Testis (tissue), 3 donors: Measurements from ENCODE around the gene RHEB. TPM values are rescaled to one million over a fixed set of nuclear protein-coding genes. Genes with fewer than 3 reads are reported as not detected.

Source experiments
- DNase-seq: peaks from one replicate; pipeline ENCODE4 v3.0.0-alpha.2; 2019
- H3K27ac ChIP-seq, 2 donors: fragments of 200-600 bp; sonication (generic); one replicate each; pipeline ENCODE4 v1.5.1; 2019
- H3K27me3 ChIP-seq: fragments of 200-600 bp; sonication (generic); one replicate; pipeline ENCODE4 v1.5.1; 2019
- H3K36me3 ChIP-seq: fragments of 200-600 bp; sonication (generic); one replicate; pipeline ENCODE4 v1.5.1; 2017; ENCODE audit warnings: low read depth; ENCODE audit errors: missing control alignments
- H3K4me1 ChIP-seq: fragments of 200-600 bp; sonication (generic); one replicate; pipeline ENCODE4 v1.5.1; 2019
- H3K4me3 ChIP-seq, 2 donors: fragments of 200-600 bp; sonication (generic); one replicate each; pipeline ENCODE4 v1.5.1; 2017 to 2019
- H3K9me3 ChIP-seq: fragments of 200-600 bp; sonication (generic); one replicate; pipeline ENCODE4 v1.5.1; 2017
- CTCF ChIP-seq, 3 experiments: fragments of 450-650 bp in 2 of 3; fragments of 200-600 bp in 1 of 3; sonication (generic) in 1 of 3; IDR thresholded peaks; one replicate each; pipeline ENCODE4 v1.5.1; 2016 to 2019; ENCODE audit warnings: antibody characterized with exemption in 3 of 3, mild to moderate bottlenecking in 2 of 3, moderate library complexity in 1 of 3
- POLR2A ChIP-seq: fragments of 450-650 bp; IDR thresholded peaks from one replicate; pipeline ENCODE4 v1.6.1; 2017; ENCODE audit warnings: antibody characterized with exemption, mild to moderate bottlenecking, moderate library complexity
- WGBS, 2 donors: methylation state at CpG; one replicate each; pipeline ENCODE4 v1.1.5; 2018; 5-methylcytosine and 5-hydroxymethylcytosine counted together
- intact Hi-C: fragments of 100-400 bp; cut with DNase I; formaldehyde crosslinking; loops from one replicate; pipeline ENCODE4 v1.15.1; 2023; ENCODE audit warnings: low total_unique reads
- polyA plus RNA-seq: library from polyadenylated mRNA; stranded (reverse); fragments of 350-450 nt; fragmentation: Illumina TruSeq; extraction: RNeasy Lipid Tissue Mini Kit (QIAGEN cat#74804); gene quantifications from one replicate; pipeline ENCODE4 v1.2.3, GENCODE V29; 2014; ENCODE audit warnings: low read depth, low replicate concordance; ENCODE audit not compliant: insufficient read depth
- total RNA-seq, 2 donors: library from RNA; depleted of rRNA; stranded (reverse); fragments of >200 nt; gene quantifications; one replicate each; pipeline ENCODE4 v1.2.3, GENCODE V29; 2016

RHEB gene
- total and polyA plus RNA-seq, 3 donors from 2014 or later: 59.4 to 88.1 (median 74.6) TPM

GRCh38 chr7:151426441-151426903 lies 93.2 kb downstream of the RHEB start:
- Histone ChIP-seq H3K4me1 (peaks cover 27% of the 10 kb centered on the region), H3K36me3 (no peaks in the 10 kb centered on the region)
- peak; percentile 83 for DNase-seq

GRCh38 chr7:151425670-151426440 lies 93.8 kb downstream of the RHEB start:
- no peak for TF ChIP-seq CTCF (IDR thresholded peaks at IDR 0.05)
- H3K4me1 ChIP-seq: peaks cover 27% of the 10 kb centered on the region
- H3K27me3 ChIP-seq: no peaks in the 10 kb centered on the region
- no peak overlapping the region for H3K4me3 ChIP-seq
- H3K27ac ChIP-seq: peak overlapping the region in 1 of 2 donors; percentile 15
- H3K9me3 ChIP-seq: no peaks in the 10 kb centered on the region
- no peak for DNase-seq
- no peaks in the 10 kb centered on the region for H3K36me3 ChIP-seq
- WGBS, 2 donors: 61 to 77% methylated on average over 7 of the region's 7 CpGs
- intact Hi-C loops: no loop called here

More at GRCh38 chr7:151426441-151426903, 93.2 kb downstream of the RHEB start:
- intact Hi-C loops: no loop called here
- H3K9me3 ChIP-seq: no peaks in the 10 kb centered on the region
- no peaks in the 10 kb centered on the region for H3K27me3 ChIP-seq
- 28 to 33% methylated on average over 14 of the region's 14 CpGs for WGBS, 2 donors
- TF ChIP-seq CTCF (IDR thresholded peaks at IDR 0.05) (no peak), POLR2A (no peak)
- H3K27ac ChIP-seq: peak overlapping the region in 1 of 2 donors; percentile 45
- no peak overlapping the region for H3K4me3 ChIP-seq

- Histone ChIP-seq H3K27me3 (no peaks in the 10 kb centered on the region), H3K9me3 (no peaks in the 10 kb centered on the region), H3K4me1 (peaks cover 27% of the 10 kb centered on the region), H3K36me3 (no peaks in the 10 kb centered on the region), H3K4me3 (no peak overlapping the region), H3K27ac (no peak overlapping the region)
- no peak for DNase-seq
- 87% methylated on average over 5 of the region's 5 CpGs for WGBS, 2 donors
- intact Hi-C loops: no loop called here
- TF ChIP-seq POLR2A (no peak), CTCF (IDR thresholded peaks at IDR 0.05) (no peak)
These were observed 94.9 kb downstream of the RHEB start for GRCh38 chr7:151424799-151425198.

GRCh38 chr7:151423936-151424335 lies 95.8 kb downstream of the RHEB start:
- H3K36me3 ChIP-seq: no peaks in the 10 kb centered on the region
- no peak for DNase-seq
- no peak overlapping the region for H3K27ac ChIP-seq
- H3K9me3 ChIP-seq: no peaks in the 10 kb centered on the region
- WGBS, 2 donors: 88 to 94% methylated on average over 5 of the region's 5 CpGs
- H3K27me3 ChIP-seq: no peaks in the 10 kb centered on the region
- intact Hi-C loops: no loop called here
- TF ChIP-seq CTCF (IDR thresholded peaks at IDR 0.05): no peak
- no peak for TF ChIP-seq POLR2A
- no peak overlapping the region for H3K4me3 ChIP-seq
- peaks cover 27% of the 10 kb centered on the region for H3K4me1 ChIP-seq

GRCh38 chr7:151423226-151423625 lies 96.5 kb downstream of the RHEB start:
- no peak overlapping the region for H3K27ac ChIP-seq
- WGBS, 2 donors: 83 to 90% methylated on average over 7 of the region's 7 CpGs
- DNase-seq: no peak

More at GRCh38 chr7:151423226-151423625, 96.5 kb downstream of the RHEB start:
- no peaks in the 10 kb centered on the region for H3K36me3 ChIP-seq
- H3K4me1 ChIP-seq: peaks cover 23% of the 10 kb centered on the region
- no peaks in the 10 kb centered on the region for H3K9me3 ChIP-seq
- no peak overlapping the region for H3K4me3 ChIP-seq
- intact Hi-C loops: no loop called here
- no peaks in the 10 kb centered on the region for H3K27me3 ChIP-seq
- no peak for TF ChIP-seq POLR2A
- no peak for TF ChIP-seq CTCF (IDR thresholded peaks at IDR 0.05)
